ENCODE results near the gene CRYBG3.

Gene CRYBG3

DNA sequence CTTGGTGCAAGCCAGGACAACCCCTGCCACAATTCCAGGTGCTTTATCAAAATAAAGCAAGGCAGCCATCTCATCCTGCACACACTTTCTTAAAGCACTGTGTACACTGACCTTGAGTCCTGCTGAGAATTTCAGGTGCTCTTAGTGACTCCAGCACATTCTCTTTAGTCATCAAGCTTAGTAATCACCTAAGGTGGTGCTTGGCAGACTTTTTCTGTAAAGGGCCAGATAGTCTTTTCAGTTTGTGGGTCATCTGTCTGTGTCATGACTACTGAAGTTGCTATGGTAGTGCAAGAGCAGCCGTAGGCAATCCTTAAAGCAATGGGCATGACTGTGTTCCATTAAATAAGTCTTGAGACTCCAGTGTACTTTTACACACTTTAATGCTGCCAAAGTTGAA, 114.0 kb downstream of the CRYBG3 start:
- Histone ChIP-seq H3K4me3 (ENCODE audit: severe bottlenecking) (no peak overlapping the region), H3K27ac (ENCODE audit: poor library complexity, severe bottlenecking) (no peak overlapping the region), H3K9me3 (ENCODE audit: severe bottlenecking) (no peaks in the 10 kb centered on the region), H3K27me3 (ENCODE audit: insufficient read depth, poor library complexity, severe bottlenecking) (no peaks in the 10 kb centered on the region), H3K36me3 (ENCODE audit: low read depth) (peaks cover 19% of the 10 kb centered on the region; the same call in 1 of the 2 replicates), H3K4me1 (ENCODE audit: insufficient read depth, poor library complexity, severe bottlenecking) (no peaks in the 10 kb centered on the region)
- ATAC-seq (ENCODE audit: low read depth) (peak; percentile 58; the same call in 2 of the 3 replicates), DNase-seq (ENCODE audit: low spot score) (no peak)
- no peak for TF ChIP-seq CTCF (IDR thresholded peaks at IDR 0.05; ENCODE audit: poor library complexity, severe bottlenecking)

- DNase-seq (ENCODE audit: low spot score) (no peak), ATAC-seq (ENCODE audit: low read depth) (no peak)
- no peak for TF ChIP-seq CTCF (IDR thresholded peaks at IDR 0.05; ENCODE audit: poor library complexity, severe bottlenecking)
- Histone ChIP-seq H3K4me1 (ENCODE audit: insufficient read depth, poor library complexity, severe bottlenecking) (no peaks in the 10 kb centered on the region), H3K36me3 (ENCODE audit: low read depth) (peaks cover 31% of the 10 kb centered on the region), H3K27ac (ENCODE audit: poor library complexity, severe bottlenecking) (no peak overlapping the region), H3K4me3 (ENCODE audit: severe bottlenecking) (no peak overlapping the region), H3K27me3 (ENCODE audit: insufficient read depth, poor library complexity, severe bottlenecking) (no peaks in the 10 kb centered on the region), H3K9me3 (ENCODE audit: severe bottlenecking) (no peaks in the 10 kb centered on the region)
These were observed 115.4 kb downstream of the CRYBG3 start for GRCh38 chr3:97937205-97937604.

DNA sequence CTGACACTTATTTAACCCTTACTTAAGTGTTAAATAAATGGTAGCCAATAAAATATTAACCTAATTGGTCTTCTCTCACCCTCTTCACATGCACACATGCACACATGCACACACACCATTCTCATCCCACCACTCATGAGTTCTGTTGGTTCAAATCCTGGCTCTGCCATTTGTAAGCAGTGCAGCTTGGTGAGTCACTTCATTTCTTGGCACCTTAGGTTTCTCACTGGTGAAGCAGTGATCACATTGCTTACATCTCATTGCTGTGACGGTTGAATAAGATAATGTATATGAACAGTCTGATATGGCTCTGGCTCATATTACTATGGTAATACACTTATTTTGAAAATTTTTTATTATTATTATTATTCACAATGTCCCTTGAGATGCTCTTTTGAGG, 116.6 kb downstream of the CRYBG3 start:
- Histone ChIP-seq H3K4me1 (ENCODE audit: insufficient read depth, poor library complexity, severe bottlenecking) (no peaks in the 10 kb centered on the region), H3K9me3 (ENCODE audit: severe bottlenecking) (no peaks in the 10 kb centered on the region), H3K27me3 (ENCODE audit: insufficient read depth, poor library complexity, severe bottlenecking) (no peaks in the 10 kb centered on the region), H3K4me3 (ENCODE audit: severe bottlenecking) (no peak overlapping the region), H3K36me3 (ENCODE audit: low read depth) (peaks cover 43% of the 10 kb centered on the region), H3K27ac (ENCODE audit: poor library complexity, severe bottlenecking) (no peak overlapping the region)
- ATAC-seq (ENCODE audit: low read depth) (no peak), DNase-seq (ENCODE audit: low spot score) (no peak)
- no peak for TF ChIP-seq CTCF (IDR thresholded peaks at IDR 0.05; ENCODE audit: poor library complexity, severe bottlenecking)

GRCh38 chr3:97939401-97939800, 117.6 kb downstream of the CRYBG3 start:
- ATAC-seq (ENCODE audit: low read depth) (no peak), DNase-seq (ENCODE audit: low spot score) (no peak)
- H3K27ac ChIP-seq (ENCODE audit: poor library complexity, severe bottlenecking): no peak overlapping the region
- no peak for TF ChIP-seq CTCF (IDR thresholded peaks at IDR 0.05; ENCODE audit: poor library complexity, severe bottlenecking)
- H3K4me1 ChIP-seq (ENCODE audit: insufficient read depth, poor library complexity, severe bottlenecking): no peaks in the 10 kb centered on the region
- no peak overlapping the region for H3K4me3 ChIP-seq (ENCODE audit: severe bottlenecking)
- H3K9me3 ChIP-seq (ENCODE audit: severe bottlenecking): no peaks in the 10 kb centered on the region
- peaks cover 45% of the 10 kb centered on the region for H3K36me3 ChIP-seq (ENCODE audit: low read depth)
- H3K27me3 ChIP-seq (ENCODE audit: insufficient read depth, poor library complexity, severe bottlenecking): no peaks in the 10 kb centered on the region

DNA sequence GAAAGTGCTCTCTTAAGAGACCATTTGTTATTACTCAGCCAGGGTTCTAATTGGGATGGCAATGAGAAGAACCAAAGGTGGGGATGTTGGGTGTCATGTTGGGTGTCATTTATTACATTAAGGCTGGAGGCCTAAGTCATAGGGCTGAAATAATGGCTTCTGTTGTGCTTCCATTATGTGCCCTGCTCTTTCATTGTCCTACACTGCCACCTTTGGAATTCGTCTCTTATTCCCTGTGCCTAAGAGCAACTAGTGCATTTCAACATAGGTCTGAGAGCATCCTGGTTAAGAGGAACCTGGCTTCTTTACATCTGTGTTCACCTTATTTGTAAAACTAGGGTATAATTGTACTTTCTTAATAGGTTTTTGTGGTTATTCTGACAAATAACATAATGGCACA, 118.2 kb downstream of the CRYBG3 start:
- no peaks in the 10 kb centered on the region for H3K4me1 ChIP-seq (ENCODE audit: insufficient read depth, poor library complexity, severe bottlenecking)
- DNase-seq (ENCODE audit: low spot score) (no peak), ATAC-seq (ENCODE audit: low read depth) (peak; percentile 70; the same call in 2 of the 3 replicates)
- no peaks in the 10 kb centered on the region for H3K9me3 ChIP-seq (ENCODE audit: severe bottlenecking)
- H3K27ac ChIP-seq (ENCODE audit: poor library complexity, severe bottlenecking): no peak overlapping the region
- TF ChIP-seq CTCF (IDR thresholded peaks at IDR 0.05; ENCODE audit: poor library complexity, severe bottlenecking): peak; percentile 25
- H3K4me3 ChIP-seq (ENCODE audit: severe bottlenecking): no peak overlapping the region
- H3K36me3 ChIP-seq (ENCODE audit: low read depth): peaks cover 47% of the 10 kb centered on the region
- no peaks in the 10 kb centered on the region for H3K27me3 ChIP-seq (ENCODE audit: insufficient read depth, poor library complexity, severe bottlenecking)
